Liver (tissue), 9 donors: Measurements from ENCODE around the gene MT1E. TPM values are rescaled to one million over a fixed set of nuclear protein-coding genes. Genes with fewer than 3 reads are reported as not detected.
A peak's percentile ranks its signal among the peaks of the same experiment; 100 is the strongest.

Source experiments
- DNase-seq: peaks from one replicate; pipeline ENCODE4 v3.0.0-alpha.2; 2017; ENCODE audit warnings: low spot score
- H3K27ac ChIP-seq, 2 donors: one replicate each; pipeline ENCODE4 v1.7.0; 2013; ENCODE audit warnings: inconsistent platforms in 2 of 2, low read length in 2 of 2, control low read depth in 1 of 2, low read depth in 1 of 2, mild to moderate bottlenecking in 1 of 2
- H3K27me3 ChIP-seq, 4 donors: one replicate each; pipeline versions ENCODE4 v1.6.1 to v1.7.0; 2013; ENCODE audit warnings: low read length in 3 of 4, inconsistent platforms in 1 of 4, mild to moderate bottlenecking in 1 of 4, moderate library complexity in 1 of 4; ENCODE audit not compliant: control insufficient read depth in 4 of 4, insufficient read depth in 4 of 4
- H3K36me3 ChIP-seq, 4 donors: one replicate each; pipeline versions ENCODE4 v1.6.1 to v1.7.0; 2013; ENCODE audit warnings: low read length in 3 of 4, mild to moderate bottlenecking in 3 of 4, low read depth in 1 of 4, moderate library complexity in 1 of 4; ENCODE audit not compliant: control insufficient read depth in 4 of 4, insufficient read depth in 3 of 4
- H3K4me1 ChIP-seq, 4 donors: one replicate each; pipeline versions ENCODE4 v1.6.1 to v1.7.0; 2013; ENCODE audit warnings: low read length in 3 of 4, mild to moderate bottlenecking in 3 of 4, moderate library complexity in 1 of 4; ENCODE audit not compliant: control insufficient read depth in 4 of 4, insufficient read depth in 4 of 4
- H3K4me3 ChIP-seq, 3 donors: one replicate each; pipeline versions ENCODE4 v1.6.1 to v1.7.0; 2013; ENCODE audit warnings: low read length in 3 of 3, control low read depth in 1 of 3, low read depth in 1 of 3, mild to moderate bottlenecking in 1 of 3
- H3K9ac ChIP-seq, 2 donors: one replicate each; pipeline ENCODE4 v1.7.0; 2013; ENCODE audit warnings: low read length in 2 of 2, mild to moderate bottlenecking in 2 of 2, moderate library complexity in 2 of 2, control low read depth in 1 of 2, low read depth in 1 of 2
- H3K9me3 ChIP-seq, 4 donors: one replicate each; pipeline versions ENCODE4 v1.6.1 to v1.7.0; 2013; ENCODE audit warnings: low read length in 3 of 4; ENCODE audit not compliant: control insufficient read depth in 4 of 4
- ATF3 ChIP-seq: IDR thresholded peaks from 2 replicates; pipeline ENCODE4 v1.6.1; 2016; ENCODE audit warnings: antibody characterized with exemption
- CTCF ChIP-seq: fragments of 150-350 bp; IDR thresholded peaks from 2 replicates; pipeline ENCODE4 v1.5.1; 2017; ENCODE audit warnings: improper control_type of control experiment, low read depth, low read length; ENCODE audit not compliant: missing input control
- EGR1 ChIP-seq, 2 donors: IDR thresholded peaks; 2 replicates each; pipeline ENCODE4 v1.6.1; 2016 to 2018; ENCODE audit warnings: antibody characterized with exemption in 2 of 2, low read depth in 2 of 2
- FOXA1 ChIP-seq: IDR thresholded peaks from 2 replicates; pipeline ENCODE4 v1.6.1; 2016; ENCODE audit warnings: antibody characterized with exemption
- FOXA2 ChIP-seq: IDR thresholded peaks from 2 replicates; pipeline ENCODE4 v1.6.1; 2016; ENCODE audit warnings: antibody characterized with exemption
- GABPA ChIP-seq, 2 donors: IDR thresholded peaks in 1 of 2; conservative IDR thresholded peaks in 1 of 2; 2 replicates each; pipeline ENCODE4 v1.6.1; 2016; ENCODE audit warnings: antibody characterized with exemption in 2 of 2, mild to moderate bottlenecking in 1 of 2, moderate library complexity in 1 of 2
- HNF4A ChIP-seq, 2 donors: conservative IDR thresholded peaks; 2 replicates each; pipeline ENCODE4 v1.6.1; 2016; ENCODE audit warnings: antibody characterized with exemption in 2 of 2, mild to moderate bottlenecking in 2 of 2
- HNF4G ChIP-seq: IDR thresholded peaks from 2 replicates; pipeline ENCODE4 v1.6.1; 2016; ENCODE audit warnings: antibody characterized with exemption
- JUND ChIP-seq, 2 donors: IDR thresholded peaks; 2 replicates each; pipeline ENCODE4 v1.6.1; 2016; ENCODE audit warnings: antibody characterized with exemption in 2 of 2
- MAX ChIP-seq: IDR thresholded peaks from 2 replicates; pipeline ENCODE4 v1.6.1; 2016; ENCODE audit warnings: antibody characterized with exemption
- NR2F2 ChIP-seq: IDR thresholded peaks from 2 replicates; pipeline ENCODE4 v1.6.1; 2016; ENCODE audit warnings: antibody characterized with exemption
- RAD21 ChIP-seq, 2 donors: IDR thresholded peaks; 2 replicates each; pipeline ENCODE4 v1.6.1; 2016; ENCODE audit warnings: antibody characterized with exemption in 2 of 2, mild to moderate bottlenecking in 2 of 2
- REST ChIP-seq: IDR thresholded peaks from 2 replicates; pipeline ENCODE4 v1.6.1; 2016; ENCODE audit warnings: antibody characterized with exemption, mild to moderate bottlenecking
- RXRA ChIP-seq, 2 donors: IDR thresholded peaks; 2 replicates each; pipeline ENCODE4 v1.6.1; 2017 to 2018; ENCODE audit warnings: antibody characterized with exemption in 2 of 2, mild to moderate bottlenecking in 1 of 2
- SP1 ChIP-seq: IDR thresholded peaks from 2 replicates; pipeline ENCODE4 v1.6.1; 2018; ENCODE audit warnings: antibody characterized with exemption, mild to moderate bottlenecking
- TAF1 ChIP-seq: conservative IDR thresholded peaks from 2 replicates; pipeline ENCODE4 v1.6.1; 2016; ENCODE audit warnings: antibody characterized with exemption, mild to moderate bottlenecking
- YY1 ChIP-seq: IDR thresholded peaks from 2 replicates; pipeline ENCODE4 v1.6.1; 2016; ENCODE audit warnings: antibody characterized with exemption, mild to moderate bottlenecking
- ZBTB33 ChIP-seq: IDR thresholded peaks from 2 replicates; pipeline ENCODE4 v1.6.1; 2016; ENCODE audit warnings: antibody characterized with exemption
- polyA plus RNA-seq, 2 donors: library from polyadenylated mRNA; stranded (reverse) in 1 of 2; unstranded in 1 of 2; fragments of 200-250 nt in 1 of 2; fragments of >200 nt in 1 of 2; fragmentation: Nextera tagmentation in 1 of 2; extraction: Ambion mirVana in 1 of 2; gene quantifications; one replicate each; pipeline versions ENCODE4 v1.2.1 to v1.2.3, GENCODE V29; 2013 to 2015
- total RNA-seq, 2 donors: library from RNA; depleted of rRNA; stranded (reverse); fragments of >200 nt; gene quantifications; one replicate each; pipeline ENCODE4 v1.2.3, GENCODE V29; 2014
- donor health status: healthy.
- donor health status: healthy.
- donor health status: healthy.
- donor health status: healthy.
- donor health status: healthy.

MT1E gene
- total and polyA plus RNA-seq, 4 donors, result 206 to 1,831 (median 808) TPM

- H3K9me3 ChIP-seq, result no peaks in the 10 kb centered on the region
- TF ChIP-seq FOXA1 (no peak), HNF4A (conservative IDR thresholded peaks at IDR 0.05) (no peak), ZBTB33 (no peak), JUND (IDR thresholded peaks at IDR 0.05) (no peak), GABPA (IDR thresholded peaks at IDR 0.05 in 1 of 2, conservative IDR thresholded peaks at IDR 0.05 in 1 of 2) (no peak), FOXA2 (no peak), MAX (no peak), CTCF (no peak)
- peaks cover 0 to 32% (median 16%) of the 10 kb centered on the region in 4 donors for H3K4me1 ChIP-seq
- H3K36me3 ChIP-seq, result no peaks in the 10 kb centered on the region
- H3K9ac ChIP-seq, result no peak overlapping the region
- no peak overlapping the region for H3K27ac ChIP-seq
- no peak overlapping the region for H3K4me3 ChIP-seq
- H3K27me3 ChIP-seq, result no peaks in the 10 kb centered on the region
- DNase-seq, result no peak
These were observed 11.9 kb upstream of the MT1E start for GRCh38 chr16:56613706-56614105.

- Histone ChIP-seq H3K4me3 (no peak overlapping the region), H3K4me1 (peaks cover 0 to 34% (median 16%) of the 10 kb centered on the region in 4 donors), H3K9me3 (no peaks in the 10 kb centered on the region), H3K36me3 (no peaks in the 10 kb centered on the region), H3K9ac (no peak overlapping the region), H3K27ac (peak overlapping the region in 1 of 2 donors; percentile 22), H3K27me3 (no peaks in the 10 kb centered on the region)
- no peak for DNase-seq
- TF ChIP-seq REST (no peak), ZBTB33 (no peak), RXRA (IDR thresholded peaks at IDR 0.05) (no peak), HNF4G (no peak), CTCF (no peak), ATF3 (no peak), NR2F2 (no peak), RAD21 (IDR thresholded peaks at IDR 0.05) (no peak), YY1 (no peak), SP1 (no peak), GABPA (IDR thresholded peaks at IDR 0.05 in 1 of 2, conservative IDR thresholded peaks at IDR 0.05 in 1 of 2) (no peak), HNF4A (conservative IDR thresholded peaks at IDR 0.05) (no peak), MAX (no peak), TAF1 (no peak), EGR1 (IDR thresholded peaks at IDR 0.05; ENCODE audit: low read depth in 2 of 2) (no peak), FOXA2 (no peak), JUND (IDR thresholded peaks at IDR 0.05) (no peak), FOXA1 (no peak)
These were observed 11.0 kb upstream of the MT1E start for GRCh38 chr16:56614549-56614991.
